Ishikawa (cell line): ENCODE data around the gene EML4.

Experiments used
- CEBPB ChIP-seq: IDR thresholded peaks from 2 replicates; pipeline ENCODE4 v1.6.1; 2012
- CREB1 ChIP-seq: IDR thresholded peaks from 2 replicates; pipeline ENCODE4 v1.6.1; 2012; ENCODE audit warnings: low read depth
- EGR1 ChIP-seq: IDR thresholded peaks from 2 replicates; pipeline ENCODE4 v1.6.1; 2012
- EP300 ChIP-seq: IDR thresholded peaks from 2 replicates; pipeline ENCODE4 v1.6.1; 2012; ENCODE audit warnings: borderline replicate concordance
- FOXM1 ChIP-seq: IDR thresholded peaks from 2 replicates; pipeline ENCODE4 v1.6.1; 2012; ENCODE audit warnings: low read depth, borderline replicate concordance
- MAX ChIP-seq: IDR thresholded peaks from 2 replicates; pipeline ENCODE4 v1.6.1; 2012
- NFIC ChIP-seq: IDR thresholded peaks from 2 replicates; pipeline ENCODE4 v1.6.1; 2012
- RAD21 ChIP-seq: IDR thresholded peaks from 2 replicates; pipeline ENCODE4 v1.6.1; 2012; ENCODE audit warnings: low read depth
- REST ChIP-seq: IDR thresholded peaks from 2 replicates; pipeline ENCODE4 v1.6.1; 2012; ENCODE audit warnings: low read depth, mild to moderate bottlenecking
- TAF1 ChIP-seq: IDR thresholded peaks from 2 replicates; pipeline ENCODE4 v1.6.1; 2012; ENCODE audit warnings: low read depth, mild to moderate bottlenecking
- TCF12 ChIP-seq: IDR thresholded peaks from 2 replicates; pipeline ENCODE4 v1.6.1; 2012; ENCODE audit warnings: low read depth
- TEAD4 ChIP-seq: IDR thresholded peaks from 2 replicates; pipeline ENCODE4 v1.6.1; 2012
- USF1 ChIP-seq: IDR thresholded peaks from 2 replicates; pipeline ENCODE4 v1.6.1; 2012
- YY1 ChIP-seq: IDR thresholded peaks from 2 replicates; pipeline ENCODE4 v1.6.1; 2012; ENCODE audit warnings: low read depth
- ZBTB7A ChIP-seq: IDR thresholded peaks from 2 replicates; pipeline ENCODE4 v1.6.1; 2012; ENCODE audit warnings: low read depth

Gene EML4

GRCh38 chr2:42345986-42346385, 176.8 kb downstream of the EML4 start:
- no peak for TF ChIP-seq FOXM1
- TF ChIP-seq NFIC: peak; percentile 28; the same call in 1 of the 2 replicates
- TF ChIP-seq MAX: no peak

GRCh38 chr2:42348113-42348805, 179.1 kb downstream of the EML4 start:
- TF ChIP-seq RAD21 (no peak), YY1 (no peak), TEAD4 (no peak), CEBPB (no peak)

GRCh38 chr2:42350434-42351063, 181.4 kb downstream of the EML4 start:
- no peak for TF ChIP-seq EP300
- TF ChIP-seq EGR1: no peak
- TF ChIP-seq FOXM1: no peak
- no peak for TF ChIP-seq NFIC

- TF ChIP-seq RAD21: no peak
- TF ChIP-seq MAX: no peak
- no peak for TF ChIP-seq TAF1
- TF ChIP-seq REST: no peak
Observed at GRCh38 chr2:42351864-42352263, 182.7 kb downstream of the EML4 start.

- TF ChIP-seq FOXM1 (no peak), USF1 (no peak), CREB1 (no peak), NFIC (no peak), EGR1 (no peak), CEBPB (no peak), TAF1 (no peak), MAX (no peak), TEAD4 (no peak), EP300 (no peak), RAD21 (no peak), REST (no peak), ZBTB7A (no peak), TCF12 (no peak), YY1 (no peak)
Observed at GRCh38 chr2:42353792-42354429, 184.8 kb downstream of the EML4 start.

GRCh38 chr2:42359304-42359964, 190.3 kb downstream of the EML4 start:
- TF ChIP-seq REST (no peak), CREB1 (no peak), CEBPB (no peak), EGR1 (no peak), YY1 (no peak), NFIC (no peak), TCF12 (no peak), FOXM1 (no peak), EP300 (no peak), MAX (no peak), TAF1 (no peak), ZBTB7A (no peak), RAD21 (no peak), TEAD4 (no peak), USF1 (no peak)
